ENCODE data around the gene CHCHD4.

The CHCHD4 gene

GRCh38 chr3:14138109-14138877 lies 13.6 kb upstream of the CHCHD4 start:
- Histone ChIP-seq H3K4me3 (replicated peaks; ENCODE audit: insufficient read depth, low read length) (no peak overlapping the region), H3K27me3 (ENCODE audit: insufficient read depth, poor library complexity, severe bottlenecking) (no peaks in the 10 kb centered on the region), H3K27ac (replicated peaks) (no peak overlapping the region)
- DNase-seq (ENCODE audit: low read depth in 1 of 2, low spot score in 1 of 2): no peak
- TF ChIP-seq POLR2AphosphoS5 (IDR thresholded peaks at IDR 0.05; ENCODE audit: low read depth) (no peak), CTCF (IDR thresholded peaks at IDR 0.05; ENCODE audit: insufficient read depth, low read length) (no peak), GABPA (IDR thresholded peaks at IDR 0.05; ENCODE audit: low read depth) (no peak), REST (IDR thresholded peaks at IDR 0.05; ENCODE audit: insufficient replicate concordance, low read depth) (no peak), SPI1 (IDR thresholded peaks at IDR 0.05; ENCODE audit: borderline replicate concordance, low read depth) (no peak)

GRCh38 chr3:14137445-14137844 lies 12.8 kb upstream of the CHCHD4 start:
- H3K27ac ChIP-seq (replicated peaks): no peak overlapping the region

More at GRCh38 chr3:14137445-14137844, 12.8 kb upstream of the CHCHD4 start:
- TF ChIP-seq GABPA (IDR thresholded peaks at IDR 0.05; ENCODE audit: low read depth) (no peak), POLR2AphosphoS5 (IDR thresholded peaks at IDR 0.05; ENCODE audit: low read depth) (no peak), SPI1 (IDR thresholded peaks at IDR 0.05; ENCODE audit: borderline replicate concordance, low read depth) (no peak), REST (IDR thresholded peaks at IDR 0.05; ENCODE audit: insufficient replicate concordance, low read depth) (no peak), CTCF (IDR thresholded peaks at IDR 0.05; ENCODE audit: insufficient read depth, low read length) (no peak)
- DNase-seq (ENCODE audit: low read depth in 1 of 2, low spot score in 1 of 2): no peak
- Histone ChIP-seq H3K4me3 (replicated peaks; ENCODE audit: insufficient read depth, low read length) (no peak overlapping the region), H3K27me3 (ENCODE audit: insufficient read depth, poor library complexity, severe bottlenecking) (no peaks in the 10 kb centered on the region)
